ENCODE data around the gene BCL2L1. TPM values are rescaled to one million over a fixed set of nuclear protein-coding genes. Genes with fewer than 3 reads are reported as not detected.

The BCL2L1 gene
- total RNA-seq, 8 experiments from 2014 or later: 23.8 to 80.9 (median 37.7) TPM

DNA sequence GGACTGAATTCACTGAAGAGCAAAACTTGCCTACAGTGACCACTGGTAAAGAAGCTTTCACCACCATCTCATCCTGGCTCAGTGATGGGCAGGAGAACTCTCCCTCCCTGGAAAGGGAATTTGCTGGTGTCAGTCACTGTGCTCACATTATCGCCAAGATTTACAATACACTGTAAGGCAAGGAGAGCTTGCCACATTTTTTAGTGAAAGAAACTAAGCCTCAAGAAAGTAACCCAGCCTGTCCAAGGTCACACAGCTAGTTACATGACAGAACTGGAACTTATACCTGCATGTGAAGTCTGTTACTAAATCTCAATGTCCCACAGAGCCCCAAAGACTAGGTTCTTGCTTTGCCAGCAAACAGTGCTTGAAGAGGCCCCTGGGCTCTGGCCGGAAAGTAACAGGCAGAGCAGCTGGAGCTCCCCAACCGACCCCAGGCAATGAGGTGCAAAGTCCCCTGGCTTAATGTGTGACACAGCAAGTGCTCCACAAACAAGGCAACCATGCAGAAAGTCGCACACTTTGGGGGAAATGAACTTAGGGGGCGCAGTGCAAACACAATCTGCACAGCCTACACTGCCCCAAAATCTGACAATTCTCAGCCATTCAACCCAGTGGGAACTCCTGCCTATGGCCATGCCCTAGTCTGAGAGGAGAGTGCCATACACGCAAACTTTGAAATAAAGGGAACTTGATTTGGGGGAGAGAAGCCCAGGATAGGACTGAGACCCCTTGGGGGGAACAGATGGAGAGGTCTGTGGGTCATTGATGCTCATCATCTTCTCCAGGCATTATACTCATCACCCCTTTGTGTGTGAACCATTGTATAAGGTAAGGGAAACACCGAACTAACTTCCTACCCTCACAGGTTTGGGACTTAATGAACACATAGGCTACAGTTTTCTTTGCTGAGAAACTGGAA lies 1.9 kb downstream of the BCL2L1 start:
- WGBS, 10 experiments: 20 to 74% (median 57%) methylated on average over 1 to 3 of the region's 7 CpGs; no CpG with 5 or more reads in 3 of the 10 experiments
- Histone ChIP-seq H3K4me3 (peak overlapping the region; percentile 48 to 92 (median 70)), H3K4me1 (replicated peaks in 1 of 2) (peaks cover 45% of the 10 kb centered on the region in 2 donors), H3K27ac (no peak overlapping the region)
- no peak for ATAC-seq (replicated peaks in 6 of 8)
- in situ Hi-C loops (cut with MboI; ENCODE audit: low pct_unique_long_range_greater_than_20kb in 2 of 9, low sequenced_read_pairs in 9 of 9, unreplicated experiment in 9 of 9): loop anchor here in 2 of 9 experiments (10.0 kb wide), 2 partner anchors 56 to 86 kb away; partner anchors contain the start of gene COX4I2 (in 1 of the 2)

DNA sequence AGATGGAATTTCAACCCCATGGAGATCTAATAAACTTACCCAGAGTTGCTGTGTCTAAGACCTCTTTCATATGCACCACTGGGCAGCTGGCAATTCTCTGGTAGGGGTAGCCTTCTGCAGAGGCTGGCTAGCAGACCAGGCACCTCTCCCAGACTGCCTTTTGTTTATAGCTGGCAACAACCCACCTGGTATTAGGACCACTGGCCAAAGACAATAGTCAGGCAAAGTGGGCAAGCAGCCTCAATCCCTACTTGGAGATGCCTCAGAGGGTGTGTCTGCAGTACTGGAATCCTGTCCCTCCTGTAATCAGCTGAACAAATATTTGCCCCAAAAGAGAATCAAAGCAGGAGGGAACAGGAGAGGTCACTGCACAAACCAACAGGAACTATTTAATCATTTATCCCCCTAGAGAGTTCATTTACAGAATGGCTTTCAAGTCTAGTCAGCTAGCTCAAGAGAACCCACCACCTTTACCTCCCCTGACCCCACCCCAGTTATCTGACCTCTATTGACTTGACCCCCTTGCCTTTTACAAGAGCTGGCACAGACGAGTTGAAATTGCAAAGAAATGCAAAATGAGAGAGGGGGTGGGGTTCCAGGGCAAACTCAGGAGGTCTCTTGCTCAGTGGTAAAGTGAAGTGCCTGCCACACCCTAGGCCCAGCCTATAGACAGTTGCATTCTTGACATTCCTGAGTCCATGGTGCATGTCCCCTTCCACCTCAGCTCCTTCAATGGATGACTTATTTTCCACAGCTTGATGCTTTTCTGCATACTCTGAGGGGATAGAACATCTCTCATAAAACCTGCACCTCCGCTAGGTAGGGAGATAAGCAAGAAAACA lies 2.8 kb downstream of the BCL2L1 start:
- in situ Hi-C loops (cut with MboI; ENCODE audit: low pct_unique_long_range_greater_than_20kb in 2 of 9, low sequenced_read_pairs in 9 of 9, unreplicated experiment in 9 of 9): loop anchor here in 2 of 9 experiments (10.0 kb wide), 2 partner anchors 55 to 85 kb away; partner anchors contain the start of gene COX4I2 (in 1 of the 2)
- ATAC-seq (replicated peaks in 6 of 8): peak in 1 of 8 experiments; percentile 3
- peak overlapping the region in 3 of 5 donors; percentile 70 to 92 (median 81) for H3K4me3 ChIP-seq
- peaks cover 45 to 46% of the 10 kb centered on the region in 2 donors for H3K4me1 ChIP-seq (replicated peaks in 1 of 2)
- no peak overlapping the region for H3K27ac ChIP-seq
- WGBS, 10 experiments: 0 to 100% (median 53%) methylated on average over 1 to 2 of the region's 2 CpGs; no CpG with 5 or more reads in 2 of the 10 experiments

DNA sequence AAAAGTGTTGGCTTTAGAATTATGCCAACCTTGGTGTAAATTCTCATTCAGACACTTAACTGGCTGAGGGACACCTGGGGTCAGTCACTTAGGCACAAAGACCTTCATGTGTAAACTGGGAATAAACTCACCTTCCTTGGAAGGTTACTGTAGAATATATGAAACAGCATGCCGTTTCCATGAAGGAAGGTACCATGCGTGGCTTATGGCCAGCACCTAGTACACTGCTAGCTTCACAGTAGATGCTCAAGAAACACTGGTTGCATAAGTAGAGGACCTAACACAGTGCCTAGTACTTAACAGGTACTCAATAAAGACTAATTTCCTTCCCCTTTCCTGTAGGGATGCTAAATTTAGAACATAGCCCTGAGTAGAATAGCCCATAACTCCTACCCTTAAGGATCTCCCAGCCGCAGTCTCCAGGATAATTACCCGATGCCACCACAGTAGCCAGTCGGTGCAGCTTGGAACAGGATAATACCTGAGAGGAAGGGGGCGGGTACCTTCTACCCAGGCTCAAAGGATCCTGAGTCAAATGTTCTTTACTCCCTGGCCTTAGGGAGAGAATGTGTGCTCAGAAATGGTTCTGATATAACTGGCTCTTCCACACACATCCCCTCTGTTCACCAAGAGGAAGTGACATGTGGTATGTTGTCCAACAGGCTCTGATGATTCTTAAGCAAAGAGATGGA lies 3.6 kb downstream of the BCL2L1 start:
- peaks cover 45 to 46% of the 10 kb centered on the region in 2 donors for H3K4me1 ChIP-seq (replicated peaks in 1 of 2)
- in situ Hi-C loops (cut with MboI; ENCODE audit: low pct_unique_long_range_greater_than_20kb in 2 of 9, low sequenced_read_pairs in 9 of 9, unreplicated experiment in 9 of 9): no loop called here
- H3K4me3 ChIP-seq: peak overlapping the region in 1 of 5 donors; percentile 92
- WGBS, 10 experiments: 75 to 100% (median 100%) methylated on average over 1 to 6 of the region's 6 CpGs; no CpG with 5 or more reads in 1 of the 10 experiments
- ATAC-seq (replicated peaks in 6 of 8): no peak
- no peak overlapping the region for H3K27ac ChIP-seq

DNA sequence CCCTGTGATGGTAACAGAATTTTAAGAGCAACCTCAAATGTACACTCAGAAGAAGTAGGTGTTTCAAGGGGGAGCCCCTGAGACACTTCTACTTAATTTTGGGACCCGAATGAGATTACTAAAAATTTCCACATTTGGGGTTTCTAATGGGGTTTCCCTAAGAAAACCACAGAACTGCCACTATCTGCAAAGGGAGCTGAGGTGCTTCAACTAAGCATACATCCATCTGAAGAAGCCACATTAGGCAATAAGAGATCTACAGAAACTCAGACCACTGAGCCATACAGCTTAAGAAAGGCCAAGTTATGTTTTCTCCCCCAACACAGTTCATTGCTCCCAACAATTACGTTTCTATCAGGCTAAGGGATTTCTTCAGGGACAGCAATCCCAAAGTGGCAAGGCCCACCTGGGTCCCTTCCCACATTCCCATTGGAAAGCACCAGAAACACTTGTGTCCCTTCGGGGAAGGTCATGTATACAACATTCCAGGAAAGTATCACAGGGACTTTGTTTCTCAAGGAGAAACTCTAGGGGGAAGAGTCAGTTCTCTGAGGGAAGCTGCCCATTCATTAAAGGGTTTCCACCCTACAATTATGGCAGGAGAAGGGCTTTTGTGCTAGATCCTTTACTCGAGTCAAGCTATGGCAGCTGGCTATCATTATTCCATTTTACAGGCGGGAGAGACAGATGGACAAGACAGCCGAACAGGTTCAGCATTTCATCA lies 5.0 kb downstream of the BCL2L1 start:
- Histone ChIP-seq H3K4me1 (replicated peaks in 1 of 2) (peaks cover 54 to 55% of the 10 kb centered on the region in 2 donors), H3K4me3 (no peak overlapping the region), H3K27ac (no peak overlapping the region)
- in situ Hi-C loops (cut with MboI; ENCODE audit: low pct_unique_long_range_greater_than_20kb in 2 of 9, low sequenced_read_pairs in 9 of 9, unreplicated experiment in 9 of 9): no loop called here
- no peak for ATAC-seq (replicated peaks in 6 of 8)
- 72 to 100% (median 91%) methylated on average over 1 to 6 of the region's 6 CpGs; no CpG with 5 or more reads in 3 of the 10 experiments for WGBS, 10 experiments

DNA sequence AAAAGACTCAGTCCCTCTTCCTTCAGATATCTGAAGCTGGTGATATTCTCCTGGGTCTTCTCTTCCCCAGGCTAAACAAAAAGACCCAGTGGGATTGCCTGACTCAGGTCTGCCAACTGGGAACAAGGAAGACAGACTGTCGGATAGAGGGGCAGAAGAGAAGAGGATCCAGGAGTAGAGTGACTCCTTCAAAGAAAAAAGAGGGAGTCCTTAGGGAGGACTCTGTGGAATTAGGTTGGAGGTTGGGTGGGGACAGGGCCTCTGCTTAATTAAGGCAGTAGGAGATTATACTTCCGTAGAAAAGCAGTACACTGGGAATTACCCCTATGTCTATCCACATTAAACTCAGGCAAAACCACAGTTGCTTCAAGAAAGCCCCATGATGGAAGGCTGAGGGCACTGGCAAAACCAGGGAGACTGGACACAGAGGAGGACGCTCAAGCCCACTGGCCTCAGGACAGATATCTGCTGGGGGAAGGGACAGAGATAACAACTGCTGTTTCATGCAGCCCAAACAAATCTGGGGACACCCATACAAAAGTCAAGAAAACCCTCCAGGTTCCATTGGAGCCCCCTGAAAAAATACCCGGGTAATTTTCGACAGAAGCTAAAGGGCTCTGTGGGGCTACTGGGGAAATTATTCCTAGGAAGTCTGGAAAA lies 5.7 kb downstream of the BCL2L1 start:
- Histone ChIP-seq H3K27ac (no peak overlapping the region), H3K4me3 (no peak overlapping the region), H3K4me1 (replicated peaks in 1 of 2) (peaks cover 60 to 61% of the 10 kb centered on the region in 2 donors)
- 75 to 100% (median 85%) methylated on average over 1 to 5 of the region's 5 CpGs; no CpG with 5 or more reads in 1 of the 10 experiments for WGBS, 10 experiments
- in situ Hi-C loops (cut with MboI; ENCODE audit: low pct_unique_long_range_greater_than_20kb in 2 of 9, low sequenced_read_pairs in 9 of 9, unreplicated experiment in 9 of 9): no loop called here
- ATAC-seq (replicated peaks in 6 of 8): no peak

DNA sequence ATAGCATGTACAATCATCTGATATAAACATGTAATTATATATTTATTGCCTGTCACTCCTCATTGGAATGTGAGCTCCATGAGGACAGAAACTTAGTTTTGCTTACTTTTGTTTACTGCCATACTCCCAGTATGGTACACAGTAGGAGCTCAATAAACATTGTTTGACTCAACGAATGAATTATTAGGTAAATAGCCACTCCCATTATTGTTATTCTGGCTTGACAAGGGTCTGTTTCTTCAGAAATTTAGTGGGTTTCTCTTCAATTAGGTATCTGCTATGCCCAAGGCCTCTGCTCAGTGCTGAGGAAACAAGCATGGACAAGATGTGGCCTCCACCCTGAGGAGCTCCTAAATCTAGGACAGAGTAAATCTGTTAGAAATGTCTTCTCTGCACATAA lies 6.3 kb downstream of the BCL2L1 start:
- Histone ChIP-seq H3K4me3 (no peak overlapping the region), H3K4me1 (replicated peaks in 1 of 2) (peaks cover 60% of the 10 kb centered on the region in 2 donors), H3K27ac (no peak overlapping the region)
- in situ Hi-C loops (cut with MboI; ENCODE audit: low pct_unique_long_range_greater_than_20kb in 2 of 9, low sequenced_read_pairs in 9 of 9, unreplicated experiment in 9 of 9): no loop called here
- peak in 1 of 8 experiments; percentile 4 for ATAC-seq (replicated peaks in 6 of 8)
- WGBS, 10 experiments: 50 to 100% (median 67%) methylated on average over 1 of the region's 1 CpG; no CpG with 5 or more reads in 3 of the 10 experiments

DNA sequence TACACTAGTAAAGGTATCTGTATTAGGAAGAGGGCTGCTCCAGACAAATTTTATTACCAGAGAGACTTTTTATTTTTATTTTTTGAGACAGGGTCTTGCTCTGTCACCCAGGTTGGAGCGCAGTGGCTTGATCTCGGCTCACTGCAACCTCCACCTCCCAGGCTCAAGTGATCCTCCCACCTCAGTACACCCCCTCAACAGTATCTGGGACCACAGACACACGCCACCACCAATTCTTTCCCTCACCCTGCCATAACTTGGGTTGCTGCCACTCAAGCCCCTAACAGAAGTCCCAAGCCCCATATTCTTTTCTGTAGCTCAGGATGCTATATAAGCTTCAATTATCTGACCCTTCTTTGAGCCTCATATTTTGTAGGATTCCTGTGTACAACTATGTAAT lies 6.9 kb downstream of the BCL2L1 start:
- Histone ChIP-seq H3K4me3 (no peak overlapping the region), H3K27ac (no peak overlapping the region), H3K4me1 (replicated peaks in 1 of 2) (peaks cover 55 to 57% of the 10 kb centered on the region in 2 donors)
- WGBS, 10 experiments: 44 to 100% (median 78%) methylated on average over 1 to 3 of the region's 3 CpGs; no CpG with 5 or more reads in 3 of the 10 experiments
- in situ Hi-C loops (cut with MboI; ENCODE audit: low pct_unique_long_range_greater_than_20kb in 2 of 9, low sequenced_read_pairs in 9 of 9, unreplicated experiment in 9 of 9): no loop called here
- no peak for ATAC-seq (replicated peaks in 6 of 8)

DNA sequence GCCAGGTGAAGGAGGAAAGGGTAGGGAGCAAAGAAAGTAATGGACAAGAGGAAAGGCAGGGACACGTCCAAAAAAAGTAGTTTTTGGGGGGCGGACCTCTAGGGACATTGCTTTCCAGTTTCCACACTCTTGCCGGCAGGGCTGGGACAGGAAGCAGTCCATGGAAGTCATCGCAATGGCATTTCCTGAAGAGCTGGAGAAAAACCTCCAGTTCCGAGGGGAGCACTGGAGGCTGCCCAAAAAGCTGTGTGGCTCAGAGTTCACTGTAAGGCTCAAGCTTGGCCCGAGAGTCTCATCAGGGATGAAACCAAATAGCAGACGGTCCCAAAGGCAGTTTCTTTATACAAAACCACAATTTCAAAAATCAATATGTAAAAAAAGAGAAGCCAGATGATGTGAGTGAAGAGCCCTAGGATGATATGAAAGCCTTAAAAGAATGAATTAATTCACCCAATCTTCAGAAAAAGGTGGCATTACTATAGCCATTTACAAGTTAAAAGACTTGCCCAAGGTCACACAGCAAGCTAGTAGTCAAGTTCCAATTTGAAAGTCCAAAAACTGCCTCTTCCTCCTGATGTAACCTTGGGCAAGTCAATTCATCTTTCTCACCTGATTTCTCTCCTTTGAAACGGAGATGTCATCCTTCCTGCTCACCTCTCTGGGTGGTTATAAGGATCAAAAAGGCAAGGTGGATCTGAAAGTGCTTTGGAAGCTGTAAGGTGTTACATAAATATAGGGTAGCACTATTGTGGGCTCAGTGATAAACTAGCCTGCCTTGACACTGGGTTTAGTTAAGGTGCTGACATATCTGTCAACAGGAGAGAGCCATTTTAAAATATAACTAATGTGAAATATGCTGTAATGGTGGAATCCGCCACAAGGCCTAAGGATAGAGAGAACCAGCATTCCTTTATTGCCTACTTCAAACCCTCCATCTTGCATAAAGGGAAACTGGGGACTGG lies 9.1 kb downstream of the BCL2L1 start:
- ATAC-seq (replicated peaks in 6 of 8): peak in 2 of 8 experiments; percentile 53 to 73
- 32 to 92% (median 74%) methylated on average over 2 to 7 of the region's 9 CpGs for WGBS, 10 experiments
- H3K4me3 ChIP-seq: no peak overlapping the region
- in situ Hi-C loops (cut with MboI; ENCODE audit: low pct_unique_long_range_greater_than_20kb in 2 of 9, low sequenced_read_pairs in 9 of 9, unreplicated experiment in 9 of 9): no loop called here
- peaks cover 39 to 41% of the 10 kb centered on the region in 2 donors for H3K4me1 ChIP-seq (replicated peaks in 1 of 2)
- no peak overlapping the region for H3K27ac ChIP-seq

DNA sequence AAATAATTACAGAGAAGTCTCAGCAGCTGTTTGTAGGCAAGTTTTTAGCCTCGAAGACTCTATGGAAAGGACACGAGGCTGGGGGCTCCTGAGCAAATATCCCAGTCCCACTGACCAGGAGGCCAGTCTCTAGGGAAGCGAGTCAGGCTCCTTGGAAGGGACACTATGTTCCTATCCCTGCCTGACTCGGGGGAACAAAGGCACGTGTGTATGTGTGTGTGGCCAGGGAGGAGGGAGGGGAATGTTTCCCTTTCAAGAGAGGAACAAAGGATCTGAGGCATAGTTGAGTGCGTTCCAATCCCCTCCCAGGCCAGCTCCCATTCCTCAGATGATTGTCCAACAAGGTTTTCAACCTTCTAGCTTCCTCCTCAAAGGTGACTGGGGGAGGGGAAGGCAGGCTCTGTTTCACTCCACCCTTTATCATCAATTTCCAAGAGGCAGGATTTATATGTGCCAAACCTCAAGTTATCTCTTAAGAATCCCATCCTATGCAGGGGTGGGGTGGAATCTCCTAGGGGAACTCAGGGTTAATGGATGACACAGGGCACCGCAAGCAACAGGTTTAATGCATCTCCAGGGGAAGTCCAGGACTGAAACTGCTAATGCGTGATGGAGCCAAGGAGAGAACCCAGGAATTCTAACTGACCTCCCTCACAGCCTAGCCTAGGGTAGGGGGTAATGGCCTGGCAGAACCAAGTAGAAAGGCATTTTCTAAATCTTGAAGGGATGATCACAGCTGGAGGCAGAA lies 9.9 kb downstream of the BCL2L1 start:
- in situ Hi-C loops (cut with MboI; ENCODE audit: low pct_unique_long_range_greater_than_20kb in 2 of 9, low sequenced_read_pairs in 9 of 9, unreplicated experiment in 9 of 9): no loop called here
- peak; percentile 33 to 93 (median 90) for ATAC-seq (replicated peaks in 6 of 8)
- Histone ChIP-seq H3K4me1 (replicated peaks in 1 of 2) (peaks cover 37 to 40% of the 10 kb centered on the region in 2 donors), H3K4me3 (no peak overlapping the region), H3K27ac (no peak overlapping the region)
- 0 to 56% (median 11%) methylated on average over 1 to 6 of the region's 8 CpGs; no CpG with 5 or more reads in 1 of the 10 experiments for WGBS, 10 experiments

DNA sequence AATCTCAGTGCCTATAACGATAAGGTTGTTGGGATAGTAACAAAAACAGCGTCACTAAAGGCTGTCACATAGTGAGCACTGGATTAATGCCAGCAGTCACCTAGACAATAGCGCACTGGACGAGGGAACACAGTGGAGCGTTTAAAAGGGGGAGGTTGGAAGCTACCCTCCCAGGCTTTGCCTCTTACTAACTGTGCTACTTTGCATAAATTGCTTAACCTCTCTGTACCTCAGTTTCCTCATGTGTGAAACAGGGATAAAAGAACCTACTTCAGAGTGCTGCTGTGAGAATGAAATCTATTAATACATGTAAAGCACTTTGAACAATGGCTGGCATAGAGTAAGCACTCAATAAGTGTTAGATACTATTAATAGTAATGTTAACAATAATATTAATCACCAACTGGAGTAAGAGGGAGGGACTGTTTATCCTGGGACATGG lies 10.5 kb downstream of the BCL2L1 start:
- no peak overlapping the region for H3K4me3 ChIP-seq
- no peak overlapping the region for H3K27ac ChIP-seq
- peaks cover 31 to 38% of the 10 kb centered on the region in 2 donors for H3K4me1 ChIP-seq (replicated peaks in 1 of 2)
- WGBS, 10 experiments: 15 to 91% (median 36%) methylated on average over 1 to 5 of the region's 5 CpGs; no CpG with 5 or more reads in 2 of the 10 experiments
- in situ Hi-C loops (cut with MboI; ENCODE audit: low pct_unique_long_range_greater_than_20kb in 2 of 9, low sequenced_read_pairs in 9 of 9, unreplicated experiment in 9 of 9): no loop called here
- peak in 5 of 8 experiments; percentile 36 to 57 (median 43) for ATAC-seq (replicated peaks in 6 of 8)

Data from motor neuron (in vitro differentiated cells).